ENCODE measurements around the gene KCNT1.

The KCNT1 gene

DNA sequence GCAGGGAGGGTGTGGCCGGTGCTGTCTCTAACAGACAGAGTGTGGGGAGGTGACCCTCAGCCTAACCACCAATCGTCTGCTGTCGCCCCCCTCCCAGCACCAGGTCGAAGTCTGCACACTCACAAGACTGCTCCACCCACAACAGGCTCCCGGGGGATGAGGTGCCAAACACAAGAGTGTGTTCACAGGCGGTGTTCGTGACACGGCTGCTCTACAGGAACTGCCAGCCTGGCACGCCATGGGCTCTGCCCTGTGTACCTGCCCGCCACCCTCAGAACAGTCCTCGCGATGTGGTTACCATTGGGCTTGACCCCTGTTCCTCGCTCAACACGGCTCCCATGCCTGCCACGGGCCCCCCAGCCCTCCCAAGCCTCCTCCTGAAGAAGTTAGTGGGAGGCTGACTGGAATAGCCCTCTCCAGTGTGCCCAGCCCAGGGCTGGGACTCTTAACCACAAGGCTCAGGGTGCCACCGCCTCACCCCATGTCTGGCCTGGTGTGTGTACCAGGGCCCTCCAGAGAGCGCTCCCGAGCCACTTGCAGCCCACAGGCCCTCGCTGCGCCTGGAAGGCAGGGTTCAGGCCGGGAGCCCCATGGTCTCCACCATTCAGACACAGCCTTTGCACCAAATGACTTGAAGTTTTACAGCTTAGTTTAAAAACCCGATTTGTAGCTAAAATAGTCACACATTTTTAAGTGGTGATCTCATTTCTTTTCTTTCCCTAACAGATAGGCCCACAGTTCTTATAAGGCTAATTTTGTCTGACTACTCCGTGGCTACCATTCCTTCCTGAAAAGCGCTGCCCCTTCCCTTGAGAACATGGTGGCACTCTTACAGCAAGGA, 102.8 kb downstream of the KCNT1 start:
- no peak for DNase-seq

DNA sequence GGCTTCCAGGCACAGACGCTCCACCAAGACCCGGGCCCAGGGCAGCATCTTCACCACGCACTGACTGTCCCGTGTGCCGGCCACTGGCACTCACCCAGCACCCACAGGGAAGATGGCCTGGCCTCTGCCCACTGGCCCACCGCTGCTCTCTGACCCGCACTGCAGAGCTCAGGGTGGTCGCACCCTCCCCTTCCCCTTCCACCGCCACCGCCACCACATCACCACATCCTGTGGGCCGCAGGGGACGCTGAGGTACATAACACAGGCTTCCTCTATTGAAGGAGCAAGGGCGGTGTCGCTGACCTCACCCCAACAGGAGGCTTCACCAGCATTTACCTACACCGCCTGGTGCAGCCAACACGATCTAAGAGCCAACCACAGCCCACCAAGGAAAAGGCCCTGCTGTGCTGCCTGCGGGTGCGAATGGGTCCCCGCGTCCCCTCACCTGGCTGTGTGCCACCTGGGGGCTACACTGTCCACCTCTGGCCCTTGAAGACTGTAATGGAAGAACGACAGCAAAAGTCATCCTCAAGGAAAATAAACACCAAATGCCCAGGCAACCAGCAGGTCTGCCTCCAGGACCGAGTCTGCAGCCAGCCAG, 103.5 kb downstream of the KCNT1 start:
- DNase-seq, result no peak

DNA sequence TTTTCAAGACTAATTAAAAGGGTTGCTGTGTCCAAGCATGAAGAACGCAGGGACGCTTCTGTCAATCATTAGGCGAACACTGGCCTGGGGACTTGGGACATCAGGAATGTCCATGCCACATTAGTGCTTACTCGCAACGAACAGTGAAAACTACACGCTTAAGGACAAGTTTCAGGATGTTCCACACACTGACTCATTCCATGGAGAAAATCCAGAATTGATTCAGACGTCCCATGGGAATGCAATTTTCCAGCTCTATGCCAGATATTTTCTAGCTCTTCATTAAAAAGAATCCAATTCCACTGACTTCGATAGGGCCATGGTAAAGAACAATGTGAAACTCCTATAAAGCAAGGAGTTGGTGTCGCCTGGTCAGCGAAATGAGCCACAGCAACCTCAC, 107.2 kb downstream of the KCNT1 start:
- DNase-seq, result no peak

DNA sequence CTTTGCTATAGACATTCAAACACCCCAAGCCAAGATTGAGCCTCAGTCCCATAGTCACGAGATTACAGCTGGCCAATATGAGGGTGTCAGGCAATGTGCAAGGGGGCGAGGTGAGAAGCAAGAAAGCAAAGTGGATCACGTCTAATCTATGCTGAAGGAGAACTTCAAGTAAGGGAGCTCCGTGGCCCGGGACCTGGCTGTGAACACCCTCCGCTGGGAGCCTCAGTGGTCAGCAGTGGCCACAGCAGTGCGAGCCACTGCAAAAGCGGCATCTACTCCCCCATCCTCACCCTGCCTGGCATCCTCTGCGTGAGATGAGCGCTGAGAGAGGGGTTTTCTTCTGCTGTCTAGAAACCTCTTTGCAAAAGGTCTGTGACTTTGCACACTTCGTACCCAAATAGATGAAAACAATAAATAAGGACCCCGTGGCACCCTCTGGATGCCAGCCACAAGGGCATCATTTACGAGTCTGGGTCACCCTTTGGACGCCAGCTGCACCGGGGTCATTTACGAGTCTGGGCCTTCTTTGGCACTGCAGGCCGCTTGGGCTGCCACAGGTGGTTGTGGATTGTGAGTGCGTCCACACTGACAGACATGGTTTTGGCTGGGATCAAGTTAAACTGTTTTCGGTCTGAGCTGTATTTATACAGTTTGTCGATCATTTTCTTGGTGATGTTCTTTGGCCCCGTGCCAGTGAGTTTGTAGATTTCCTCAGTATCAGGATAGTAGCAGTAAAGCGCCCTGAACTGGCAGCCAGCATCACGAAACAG, 109.0 kb downstream of the KCNT1 start:
- no peak for DNase-seq

DNA sequence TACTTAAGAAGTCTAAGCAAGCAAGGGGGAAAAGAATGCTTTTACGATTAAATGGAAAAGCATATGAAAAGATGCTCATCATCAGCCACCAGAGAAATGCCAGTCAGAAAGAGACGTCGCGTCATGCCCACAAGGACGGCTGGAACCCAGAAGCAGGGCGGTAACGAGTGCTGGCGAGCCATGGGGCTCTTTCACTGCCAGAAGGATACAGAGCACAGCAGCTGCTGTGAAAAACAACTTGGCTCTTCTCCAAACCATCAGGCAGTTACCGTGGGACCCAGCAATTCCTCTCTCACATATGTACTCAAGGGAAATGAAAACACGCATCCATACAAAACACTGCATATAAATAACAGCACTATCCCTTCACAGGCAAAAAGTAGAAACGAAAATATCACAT, 109.8 kb downstream of the KCNT1 start:
- DNase-seq, result no peak

DNA sequence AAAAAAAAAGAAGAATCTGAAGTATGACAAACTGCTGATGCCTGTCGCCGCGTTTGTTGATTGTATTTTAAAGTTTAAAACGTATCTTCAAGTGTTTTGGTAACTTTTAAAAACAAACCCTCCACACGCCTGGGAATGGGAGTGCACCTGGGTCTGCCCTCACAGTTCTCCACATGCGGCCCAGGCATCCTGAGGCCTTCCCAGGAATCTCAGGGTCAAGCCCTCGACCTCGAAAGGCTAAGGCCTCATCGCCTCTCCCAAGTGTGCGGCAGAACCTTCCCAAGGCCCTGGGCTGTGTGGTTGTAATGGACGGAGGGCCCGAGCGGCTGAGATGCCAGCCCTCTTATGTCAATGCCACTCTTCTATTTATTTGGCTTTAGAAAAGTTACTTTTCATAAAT, 111.0 kb downstream of the KCNT1 start:
- DNase-seq, result no peak

DNA sequence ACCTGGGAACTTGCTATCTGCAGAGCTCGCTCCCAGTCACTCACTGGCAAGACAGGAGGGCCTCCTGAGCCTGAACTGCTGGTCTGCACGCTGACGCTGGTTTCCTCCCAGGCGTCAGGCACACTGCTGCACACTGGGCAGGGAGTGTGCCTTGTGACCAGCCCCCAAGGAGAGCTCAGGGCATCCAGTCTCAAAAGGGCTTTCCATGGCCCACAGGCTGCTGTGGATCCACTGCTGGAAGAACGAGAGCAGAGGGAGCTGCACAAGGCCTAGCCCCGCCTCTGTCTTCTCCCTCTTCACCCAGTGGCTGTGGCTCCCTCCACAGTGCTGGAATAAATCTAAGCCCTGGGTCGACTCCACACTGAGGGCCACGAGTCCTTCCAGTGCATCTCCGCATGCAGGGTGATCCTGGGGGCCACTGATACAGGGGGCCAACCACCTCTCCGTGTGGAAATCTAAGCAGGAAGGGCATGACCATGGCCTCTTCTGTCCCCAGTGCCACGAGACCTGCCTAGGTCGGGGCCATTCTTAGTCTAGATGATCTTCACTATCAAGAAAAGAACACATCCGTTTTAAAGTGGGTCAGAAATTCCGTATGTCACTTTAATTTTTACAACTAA, 111.8 kb downstream of the KCNT1 start:
- DNase-seq, result no peak

DNA sequence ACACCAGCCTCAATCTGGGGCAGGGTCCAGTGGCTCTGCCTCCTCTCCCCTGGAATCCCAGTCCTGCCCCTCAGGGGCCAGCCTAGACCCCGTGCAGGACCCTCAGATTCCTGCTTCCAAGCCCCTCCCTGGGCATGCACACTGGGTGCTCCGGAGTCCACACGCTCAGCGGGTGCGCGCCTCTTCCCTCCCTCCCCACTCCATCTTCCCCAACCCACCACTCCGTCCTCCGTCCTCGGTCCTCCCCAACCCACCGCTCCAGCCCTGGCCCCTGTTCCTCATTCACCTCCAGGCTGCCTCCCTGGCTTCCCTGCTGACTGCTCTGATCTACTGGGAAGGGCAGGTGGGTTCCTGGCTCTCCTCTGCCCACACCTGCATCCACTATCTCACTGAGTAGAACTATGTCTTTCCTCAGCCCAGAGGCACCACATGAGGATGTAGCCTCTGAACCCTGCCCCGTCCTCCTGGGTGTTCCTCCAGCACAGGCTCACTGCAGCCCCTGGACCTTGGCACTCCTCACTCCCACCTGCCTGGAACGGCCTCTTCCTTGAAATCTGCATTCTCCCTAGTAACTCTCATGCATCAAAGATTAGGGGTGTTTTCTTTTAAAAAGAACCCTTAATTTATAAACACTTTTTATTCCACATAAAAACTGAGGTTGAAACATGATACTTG, 112.6 kb downstream of the KCNT1 start:
- DNase-seq, result no peak

DNA sequence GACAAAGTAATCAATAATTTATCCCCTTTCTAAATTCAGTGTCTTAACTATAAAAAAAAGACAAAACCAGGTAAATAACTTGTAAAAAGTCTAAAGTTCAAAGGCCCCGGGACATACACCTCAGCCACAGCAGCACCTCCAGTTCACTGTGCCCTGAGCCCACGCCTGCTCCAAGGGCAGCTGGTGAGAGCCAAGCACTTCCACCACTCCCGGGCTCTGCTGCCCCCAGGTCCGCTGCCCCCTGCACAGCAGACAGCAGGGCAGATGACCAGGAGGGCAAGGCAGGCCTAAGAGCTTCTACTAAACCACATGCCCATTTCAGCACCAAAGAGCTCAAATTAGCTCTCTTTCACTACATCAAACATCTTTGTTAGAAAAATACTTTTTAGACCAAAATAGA, 113.4 kb downstream of the KCNT1 start:
- no peak for DNase-seq

DNA sequence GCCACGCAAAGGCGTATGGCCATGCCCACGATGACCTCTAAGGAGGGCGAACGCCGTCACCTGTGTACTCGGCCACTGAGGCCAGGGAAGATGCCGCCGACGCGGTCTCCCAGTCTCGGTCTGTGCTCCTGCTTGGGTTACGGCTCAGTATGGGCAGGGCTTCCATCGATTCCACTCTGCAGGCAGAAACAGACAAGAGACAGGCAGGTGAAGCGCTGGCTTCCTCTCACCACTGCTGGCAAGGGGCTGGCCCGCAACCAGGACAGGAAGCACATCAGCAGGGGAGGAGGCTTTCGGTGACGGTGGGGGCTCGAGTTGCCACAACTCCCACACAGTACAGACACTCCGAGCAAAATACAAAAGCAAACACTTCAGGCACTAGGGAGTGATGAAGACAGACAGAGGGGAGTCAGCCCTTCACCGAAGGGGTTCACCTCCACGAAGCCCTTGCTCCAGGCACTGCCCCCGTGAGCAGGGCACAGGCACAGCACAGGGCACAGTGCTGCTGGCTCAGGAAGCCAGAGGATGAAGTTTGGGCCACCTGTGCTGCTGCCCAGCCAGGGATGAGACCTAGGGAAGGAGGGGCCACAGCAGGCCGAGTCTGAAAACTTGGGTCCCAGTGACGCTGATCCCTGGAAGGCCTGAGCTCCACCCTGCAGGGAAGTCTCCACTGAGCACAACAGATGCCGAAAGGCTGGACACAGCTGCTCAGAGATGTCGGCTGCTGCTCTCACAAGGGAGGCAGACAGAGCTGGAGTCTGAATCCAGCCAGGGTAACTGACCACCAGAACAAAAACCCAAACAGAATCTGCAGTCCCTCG, 114.1 kb downstream of the KCNT1 start:
- no peak for DNase-seq

DNA sequence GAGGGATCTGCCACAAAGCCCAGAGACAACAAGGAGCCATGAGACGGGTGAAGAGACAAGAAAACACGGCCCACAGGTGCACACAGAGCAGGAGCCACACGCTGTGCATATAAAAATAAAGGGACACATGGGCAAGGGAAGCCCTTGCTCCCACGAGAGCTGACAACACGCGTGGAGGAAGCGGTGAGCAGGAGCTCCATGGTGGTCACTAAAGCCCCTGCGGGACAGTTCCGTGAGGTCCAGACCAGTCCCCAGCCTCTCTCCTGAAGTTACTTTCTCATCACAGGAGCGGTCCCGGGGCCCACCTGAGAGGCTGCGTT, 114.6 kb downstream of the KCNT1 start:
- no peak for DNase-seq

DNA sequence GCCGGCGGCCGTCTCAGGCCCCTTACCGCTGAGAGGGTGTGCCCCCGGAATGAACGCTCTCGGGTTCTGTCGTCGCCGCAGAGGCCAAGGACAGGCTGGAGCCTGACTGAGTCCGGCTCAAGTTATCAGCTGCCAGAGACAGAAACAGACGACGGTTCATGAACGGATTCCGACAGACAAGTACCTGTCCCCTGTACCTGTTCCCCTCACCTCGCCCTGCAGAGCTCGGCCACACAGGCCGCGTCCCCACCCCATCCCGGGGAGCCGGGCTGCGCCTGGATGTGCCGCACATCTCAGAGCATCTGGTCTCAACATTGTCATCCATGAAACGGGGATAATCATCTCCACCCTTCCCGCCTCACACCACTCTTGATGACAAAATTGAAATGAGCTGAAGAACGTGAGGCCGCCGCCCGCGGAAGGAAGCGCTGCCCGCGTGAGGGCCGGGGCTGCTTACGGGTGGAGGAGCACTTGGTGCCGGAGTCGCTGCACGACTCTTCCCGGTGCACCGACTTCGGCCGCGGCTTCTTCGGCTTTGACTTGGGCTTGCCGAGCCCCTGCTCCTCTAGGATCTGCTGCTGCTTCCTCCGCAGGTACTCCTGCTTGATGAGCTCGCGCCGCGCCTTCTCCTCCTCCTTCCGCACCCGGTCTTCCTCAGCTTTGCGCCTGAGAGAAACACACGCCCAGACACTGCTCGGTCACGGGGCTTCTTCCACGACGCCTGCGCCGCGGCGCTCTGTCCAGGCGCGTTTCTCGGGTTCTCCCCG, 116.1 kb downstream of the KCNT1 start:
- DNase-seq, result no peak

DNA sequence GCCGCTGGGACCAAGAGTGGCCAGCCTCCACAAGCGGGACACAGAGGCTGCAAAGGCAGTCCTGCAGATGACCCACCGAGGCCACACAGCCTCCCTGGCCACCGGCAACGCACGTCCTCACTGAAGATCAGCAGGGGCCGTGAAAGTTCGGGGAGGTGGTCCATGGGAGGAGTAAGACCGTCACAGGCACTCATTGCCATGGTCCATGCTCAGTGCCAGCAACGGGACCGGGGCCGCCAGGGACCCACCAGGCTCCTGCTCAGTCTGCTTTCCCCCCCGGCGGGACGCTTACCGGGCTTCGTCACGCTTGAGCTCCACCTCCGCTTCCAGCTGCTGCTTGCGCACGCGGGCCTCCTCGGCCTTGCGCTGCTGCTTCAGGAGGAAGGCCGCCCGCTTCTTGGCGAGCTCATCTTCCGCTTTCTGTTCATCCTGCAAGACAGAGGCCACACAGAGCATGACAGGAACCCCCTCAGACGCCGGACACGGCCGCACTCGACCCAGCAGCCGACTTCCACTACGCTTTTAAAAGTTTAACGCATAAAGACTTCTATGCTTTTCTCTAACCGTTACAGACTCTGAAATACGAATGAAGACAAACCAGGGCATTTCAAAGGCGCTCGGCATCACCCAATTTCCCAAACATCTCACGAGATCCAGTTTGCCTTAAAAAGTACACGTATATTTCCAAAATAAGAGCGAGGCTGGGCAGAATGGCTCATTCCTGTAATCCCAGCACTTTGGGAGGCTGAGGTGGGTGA, 116.9 kb downstream of the KCNT1 start:
- no peak for DNase-seq

DNA sequence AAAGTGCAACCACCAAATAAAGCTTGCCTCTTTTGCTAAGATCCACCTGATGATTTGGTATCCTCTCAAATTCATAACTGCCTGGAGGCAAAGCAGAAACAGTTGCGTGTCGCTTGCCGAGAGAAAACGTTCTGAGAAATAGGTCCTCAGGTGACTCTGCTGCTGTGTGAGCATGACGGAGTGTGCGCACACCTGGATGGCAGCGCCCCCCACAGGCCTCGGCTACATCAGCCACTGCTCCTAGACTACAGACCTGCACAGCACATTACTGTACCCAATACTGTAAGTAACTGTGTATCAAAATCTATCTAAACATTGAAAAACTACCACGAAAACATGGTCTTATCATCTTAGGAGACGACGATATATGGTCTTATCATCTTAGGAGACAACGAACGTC, 117.9 kb downstream of the KCNT1 start:
- no peak for DNase-seq

DNA sequence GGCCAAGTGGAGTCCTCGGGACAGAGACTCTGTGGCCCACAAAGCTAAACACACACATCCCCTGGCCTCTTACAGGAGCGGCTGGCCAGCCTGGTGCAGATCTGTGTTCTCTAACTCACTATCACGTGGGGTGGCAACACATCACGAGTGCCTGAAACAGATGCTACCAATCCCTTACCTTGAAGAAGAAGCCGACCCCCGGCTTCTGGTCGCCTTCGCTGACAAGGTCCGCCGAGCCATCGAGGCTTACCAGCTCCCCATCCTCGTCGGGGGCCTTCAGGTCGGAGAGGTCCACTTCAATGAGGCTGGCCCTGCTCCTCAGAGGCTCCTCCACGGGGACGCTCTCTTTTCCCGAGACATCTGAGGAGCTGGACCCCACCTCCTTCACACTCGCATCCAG, 118.7 kb downstream of the KCNT1 start:
- DNase-seq, result no peak

DNA sequence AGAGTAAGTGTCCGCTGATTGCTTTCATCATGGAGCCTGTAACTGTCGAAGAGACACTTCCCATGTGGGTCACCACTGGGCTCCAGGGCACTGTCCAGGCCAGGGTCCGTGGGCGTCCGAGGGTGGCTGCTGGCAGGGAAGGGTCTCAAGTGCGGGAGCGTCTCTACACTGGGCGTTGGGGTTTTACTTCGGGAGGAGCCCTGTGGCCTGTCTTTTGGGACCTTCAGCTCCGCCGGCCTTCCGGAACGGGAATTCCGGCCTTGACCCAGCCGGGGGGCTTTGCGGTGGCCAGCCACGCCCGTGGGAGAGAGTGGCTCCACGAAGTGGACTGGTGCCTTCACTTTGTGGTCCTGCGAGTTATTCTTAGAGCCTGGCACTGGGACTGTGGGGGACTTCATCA, 119.1 kb downstream of the KCNT1 start:
- no peak for DNase-seq

DNA sequence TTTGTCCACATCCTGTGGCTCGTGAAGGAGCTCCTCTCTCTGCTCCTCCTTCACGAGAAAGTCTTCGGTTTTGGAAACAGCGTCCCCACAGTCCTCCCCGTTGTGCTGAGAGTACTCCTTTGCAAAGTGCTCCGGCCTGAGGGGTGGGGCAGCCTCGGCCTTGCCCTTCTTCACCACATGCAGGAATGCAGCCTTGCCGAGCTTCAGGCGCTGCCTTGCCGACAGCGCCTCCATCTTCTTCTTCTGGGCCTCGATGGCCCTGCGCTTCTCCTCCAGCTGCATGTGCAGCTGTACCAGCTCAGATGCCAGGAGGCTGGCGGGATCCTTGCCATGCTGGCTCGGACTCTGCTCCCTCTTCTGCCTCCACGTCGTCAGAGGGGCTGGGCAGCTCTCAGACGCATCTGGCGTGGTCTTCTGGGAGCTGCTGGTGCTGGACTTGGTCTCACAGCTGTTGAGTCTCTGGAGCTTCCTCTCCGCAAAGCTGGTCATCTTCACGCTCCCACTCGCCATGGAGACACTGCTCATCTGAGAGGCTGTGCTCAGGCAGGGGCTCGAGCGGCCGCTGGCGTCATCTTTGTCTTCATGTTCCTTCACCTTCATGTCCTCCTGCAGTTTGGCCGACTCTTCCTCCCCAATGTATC, 119.9 kb downstream of the KCNT1 start:
- DNase-seq, result no peak

DNA sequence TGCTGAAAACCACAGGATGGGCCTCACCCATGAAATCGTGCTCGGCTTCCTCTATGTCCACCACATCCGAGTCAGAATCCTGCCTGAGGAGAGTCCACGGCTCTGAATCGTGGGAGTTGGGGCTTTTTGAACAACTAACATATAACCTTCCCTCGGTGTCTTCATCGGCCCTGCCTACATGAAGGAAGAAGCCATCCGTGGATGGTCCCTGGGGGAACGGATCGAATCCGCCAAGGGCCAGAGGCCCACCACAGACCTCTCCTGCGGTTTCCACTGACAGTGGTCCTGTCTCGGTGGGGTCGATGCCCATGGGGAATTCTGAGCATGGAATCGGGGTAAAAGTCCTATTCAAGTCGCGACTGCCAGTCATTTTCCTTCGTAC, 120.4 kb downstream of the KCNT1 start:
- no peak for DNase-seq

DNA sequence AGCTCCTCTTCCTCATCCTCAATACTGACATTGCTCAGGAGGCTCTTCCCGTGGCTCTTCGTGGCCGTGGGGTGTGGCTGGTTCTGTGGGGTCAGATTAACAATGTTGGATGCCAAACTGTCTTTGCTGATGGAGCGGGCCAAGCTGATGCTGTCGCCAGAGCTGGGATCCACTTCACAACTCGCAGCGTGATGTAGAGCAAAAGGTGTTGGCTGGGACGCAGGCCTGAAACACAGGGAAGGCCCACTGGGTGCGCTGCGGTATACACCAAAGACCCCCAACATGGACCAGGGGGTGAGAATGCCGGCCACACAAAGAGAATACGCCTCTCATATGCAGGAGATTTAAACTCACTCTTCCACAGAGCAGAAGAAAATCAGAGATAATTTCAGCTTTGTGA, 121.1 kb downstream of the KCNT1 start:
- DNase-seq, result no peak

Data from activated CD4-positive, alpha-beta T cell treated with anti-CD3 and anti-CD28 coated beads, Interleukin-10, Interleukin-2, amounts not matched to agents 100 ng/mL and 50 ng/mL, durations not matched to agents 16 hours and 8 hours (primary cell).